WTC11 (cell line): Measurements from ENCODE around the gene TMBIM6. TPM values are rescaled to one million over a fixed set of nuclear protein-coding genes. Genes with fewer than 3 reads are reported as not detected.

Experiments
- ATAC-seq: fragments of 200-7000 bp; cut with Tn5 transposase; 2 replicates; pipeline ENCODE4 v1.10.0; 2021; ENCODE audit warnings: mild to moderate bottlenecking, moderate library complexity
- CTCF ChIA-PET: fragments of 300-600 bp; sonication (Branson Sonifier 250); formaldehyde crosslinking; loops from one replicate; lab custom pipeline; 2021; ENCODE audit warnings: antibody characterized with exemption; lab: Charles Lee
- POLR2A ChIA-PET: fragments of 350-600 bp; sonication (Branson Sonifier 250); formaldehyde crosslinking; loops from one replicate; lab custom pipeline; 2021; ENCODE audit warnings: antibody characterized with exemption; lab: Charles Lee
- DNase-seq: peaks from one replicate; pipeline ENCODE4 v3.0.0; 2021; ENCODE audit warnings: low spot score
- H3K27ac Mint-ChIP-seq: 2 replicates; pipeline ENCODE4 v1.8.0; 2021; ENCODE audit warnings: mixed read lengths
- H3K27me3 Mint-ChIP-seq: 2 replicates; pipeline ENCODE4 v1.8.0; 2021; ENCODE audit warnings: low read depth, mild to moderate bottlenecking, moderate library complexity, mixed read lengths
- H3K36me3 Mint-ChIP-seq: 2 replicates; pipeline ENCODE4 v1.8.0; 2021; ENCODE audit warnings: mixed read lengths
- H3K4me1 Mint-ChIP-seq: 2 replicates; pipeline ENCODE4 v1.8.0; 2022; ENCODE audit warnings: mixed read lengths
- H3K4me3 Mint-ChIP-seq: 2 replicates; pipeline ENCODE4 v1.8.0; 2021; ENCODE audit warnings: mild to moderate bottlenecking, moderate library complexity, mixed read lengths
- H3K9me3 Mint-ChIP-seq: 2 replicates; pipeline ENCODE4 v1.8.0; 2021; ENCODE audit warnings: mixed read lengths
- AFF4 ChIP-seq: sonication (generic); formaldehyde crosslinking; IDR thresholded peaks from 2 replicates; pipeline ENCODE4 v1.8.1; 2023; ENCODE audit warnings: mild to moderate bottlenecking, missing genetic modification reagents, borderline replicate concordance
- CTCF ChIP-seq: fragments of 200-600 bp; IDR thresholded peaks from 2 replicates; pipeline ENCODE4 v1.8.0; 2022; ENCODE audit warnings: antibody characterized with exemption
- ELF4 ChIP-seq: sonication (generic); formaldehyde crosslinking; IDR thresholded peaks from 2 replicates; pipeline ENCODE4 v1.8.1; 2022; ENCODE audit warnings: low read depth, mild to moderate bottlenecking, moderate library complexity, missing genetic modification reagents
- ETV6 ChIP-seq: sonication (generic); formaldehyde crosslinking; IDR thresholded peaks from 2 replicates; pipeline ENCODE4 v1.8.1; 2022; ENCODE audit warnings: mild to moderate bottlenecking, missing genetic modification reagents
- FOXP4 ChIP-seq: sonication (generic); formaldehyde crosslinking; IDR thresholded peaks from 2 replicates; pipeline ENCODE4 v1.8.0; 2022; ENCODE audit warnings: mild to moderate bottlenecking, missing genetic modification reagents
- NFATC4 ChIP-seq: fragments of 250-450 bp; sonication (Bioruptor Pico); IDR thresholded peaks from 2 replicates; pipeline ENCODE4 v1.9.0; 2021; ENCODE audit warnings: mild to moderate bottlenecking
- NFE2L1 ChIP-seq: sonication (generic); formaldehyde crosslinking; IDR thresholded peaks from 2 replicates; pipeline ENCODE4 v1.8.1; 2023; ENCODE audit warnings: missing genetic modification reagents
- NR1H2 ChIP-seq: sonication (generic); formaldehyde crosslinking; IDR thresholded peaks from 2 replicates; pipeline ENCODE4 v1.9.0; 2021; ENCODE audit warnings: mild to moderate bottlenecking, moderate library complexity, missing genetic modification reagents
- NR2C2 ChIP-seq: sonication (generic); formaldehyde crosslinking; IDR thresholded peaks from 2 replicates; pipeline ENCODE4 v1.8.0; 2022; ENCODE audit warnings: mild to moderate bottlenecking, missing genetic modification reagents
- OVOL2 ChIP-seq: fragments of 250-450 bp; sonication (Bioruptor Pico); IDR thresholded peaks from 2 replicates; pipeline ENCODE4 v1.9.0; 2021; ENCODE audit warnings: mild to moderate bottlenecking, borderline replicate concordance
- SOX15 ChIP-seq: fragments of 250-450 bp; sonication (Bioruptor Pico); IDR thresholded peaks from 2 replicates; pipeline ENCODE4 v1.9.0; 2021; ENCODE audit warnings: mild to moderate bottlenecking
- ZNF219 ChIP-seq: sonication (generic); formaldehyde crosslinking; IDR thresholded peaks from 2 replicates; pipeline ENCODE4 v1.8.0; 2023; ENCODE audit warnings: missing genetic modification reagents, mild to moderate bottlenecking, borderline replicate concordance
- ZNF263 ChIP-seq: sonication (generic); formaldehyde crosslinking; IDR thresholded peaks from 2 replicates; pipeline ENCODE4 v1.8.1; 2022; ENCODE audit warnings: low read depth, mild to moderate bottlenecking, moderate library complexity, missing genetic modification reagents
- ZNF281 ChIP-seq: sonication (generic); formaldehyde crosslinking; IDR thresholded peaks from 2 replicates; pipeline ENCODE4 v1.8.0; 2023; ENCODE audit warnings: mild to moderate bottlenecking, missing genetic modification reagents
- total RNA-seq: library from RNA; stranded (reverse); gene quantifications from 3 replicates; pipeline ENCODE4 v1.2.3, GENCODE V29; 2021

The TMBIM6 gene
- total RNA-seq, 1 experiment from 2014 or later, result 402 TPM

- TF ChIP-seq ZNF281 (CRISPR knock-in tag) (no peak), ETV6 (CRISPR knock-in tag) (no peak), CTCF (no peak), NR1H2 (CRISPR knock-in tag) (no peak), NFE2L1 (CRISPR knock-in tag) (no peak)
- TF ChIP-seq, all 79 proteins: peak for 0
These were observed 63.5 kb downstream of the TMBIM6 start (continued) for GRCh38 chr12:49804821-49805220.

GRCh38 chr12:49805409-49805808 is 64.1 kb downstream of the TMBIM6 start:
- H3K4me1 Mint-ChIP-seq, result peaks cover 27% of the 10 kb centered on the region
- H3K27ac Mint-ChIP-seq, result no peak overlapping the region
- H3K9me3 Mint-ChIP-seq, result no peaks in the 10 kb centered on the region
- DNase-seq (no peak), ATAC-seq (no peak)
- POLR2A ChIA-PET, result no interaction called here
- no peaks in the 10 kb centered on the region for H3K27me3 Mint-ChIP-seq
- TF ChIP-seq NFATC4 (CRISPR knock-in tag) (no peak), AFF4 (CRISPR knock-in tag) (no peak), FOXP4 (CRISPR knock-in tag) (no peak), NR2C2 (CRISPR knock-in tag) (no peak), SOX15 (CRISPR knock-in tag) (no peak), ELF4 (no peak), ZNF219 (CRISPR knock-in tag) (no peak), OVOL2 (CRISPR knock-in tag) (no peak), ZNF263 (CRISPR knock-in tag) (no peak)
- TF ChIP-seq, all 79 proteins: peak for 0
- no peak overlapping the region for H3K4me3 Mint-ChIP-seq
- H3K36me3 Mint-ChIP-seq, result peaks cover 7% of the 10 kb centered on the region; the same call in 1 of the 2 replicates
- CTCF ChIA-PET, result interaction anchor here (0.6 to 0.9 kb wide), 2 partner anchors 15 to 429 kb away, joined by 3 to 4 read pairs; no protein-coding TSS in a partner anchor
